ENCODE measurements around the gene KYNU.

DNA sequence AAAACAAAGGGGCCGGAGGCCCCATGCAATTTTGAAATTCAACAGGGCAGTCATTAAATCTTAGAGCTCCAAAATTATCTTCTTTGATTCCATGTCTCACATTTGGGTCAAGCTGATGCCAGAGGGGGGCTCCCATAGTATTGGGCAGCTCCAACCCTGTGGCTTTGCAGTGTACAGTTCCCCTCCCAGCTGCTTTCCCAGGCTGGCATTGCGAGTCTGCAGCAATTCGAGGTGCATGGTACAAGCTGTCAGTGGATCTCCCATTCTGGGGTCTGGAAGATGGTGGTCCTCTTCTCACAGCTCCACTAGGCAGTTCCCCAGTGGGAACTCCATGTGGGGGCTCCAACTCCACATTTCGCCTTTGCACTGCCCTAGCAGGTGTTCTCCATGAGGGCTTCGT, 179.1 kb downstream of the KYNU start:
- TF ChIP-seq TAF1 (IDR thresholded peaks at IDR 0.05; ENCODE audit: low read depth, low read length) (no peak), POLR2AphosphoS5 (IDR thresholded peaks at IDR 0.05; ENCODE audit: low read depth, low read length) (no peak), POLR2A (IDR thresholded peaks at IDR 0.05; ENCODE audit: low read depth, low read length) (no peak)

All from GM12891 (cell line).